Measurements from ENCODE around the gene CCDC146.
"Not testable (repeated sequence)": the region's sequence is repeated elsewhere in the genome, so short reads cannot be mapped to it uniquely, and the experiment has no call there.

DNA sequence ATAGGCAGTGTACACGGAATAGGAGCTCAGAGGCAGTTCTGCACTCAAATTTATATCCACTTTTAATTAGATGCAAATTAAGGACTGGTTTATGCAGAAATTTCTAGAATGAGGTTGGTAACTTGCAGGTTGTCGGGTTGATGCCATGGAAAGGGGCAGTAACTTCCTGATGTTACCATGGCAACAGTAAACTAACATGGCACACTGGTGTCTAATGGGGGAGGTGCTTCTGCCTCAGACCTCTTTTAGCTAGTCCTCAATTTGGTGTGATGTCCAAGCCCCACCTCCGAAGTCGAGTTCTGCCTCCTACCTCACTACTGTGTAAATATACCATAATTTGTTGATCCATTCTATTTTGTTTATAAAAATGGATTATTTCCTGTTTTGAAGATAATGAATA, 52.0 kb downstream of the CCDC146 start:
- TF ChIP-seq CTCF (IDR thresholded peaks at IDR 0.05; ENCODE audit: low read depth, low read length); MYC (IDR thresholded peaks at IDR 0.05; ENCODE audit: low read depth, low read length); POLR2A (IDR thresholded peaks at IDR 0.05; ENCODE audit: extremely low read depth, insufficient read length); MAX (IDR thresholded peaks at IDR 0.05; ENCODE audit: low read depth, low read length): not testable (repeated sequence)
